ENCODE data around the gene RALGPS1.

RALGPS1 gene

DNA sequence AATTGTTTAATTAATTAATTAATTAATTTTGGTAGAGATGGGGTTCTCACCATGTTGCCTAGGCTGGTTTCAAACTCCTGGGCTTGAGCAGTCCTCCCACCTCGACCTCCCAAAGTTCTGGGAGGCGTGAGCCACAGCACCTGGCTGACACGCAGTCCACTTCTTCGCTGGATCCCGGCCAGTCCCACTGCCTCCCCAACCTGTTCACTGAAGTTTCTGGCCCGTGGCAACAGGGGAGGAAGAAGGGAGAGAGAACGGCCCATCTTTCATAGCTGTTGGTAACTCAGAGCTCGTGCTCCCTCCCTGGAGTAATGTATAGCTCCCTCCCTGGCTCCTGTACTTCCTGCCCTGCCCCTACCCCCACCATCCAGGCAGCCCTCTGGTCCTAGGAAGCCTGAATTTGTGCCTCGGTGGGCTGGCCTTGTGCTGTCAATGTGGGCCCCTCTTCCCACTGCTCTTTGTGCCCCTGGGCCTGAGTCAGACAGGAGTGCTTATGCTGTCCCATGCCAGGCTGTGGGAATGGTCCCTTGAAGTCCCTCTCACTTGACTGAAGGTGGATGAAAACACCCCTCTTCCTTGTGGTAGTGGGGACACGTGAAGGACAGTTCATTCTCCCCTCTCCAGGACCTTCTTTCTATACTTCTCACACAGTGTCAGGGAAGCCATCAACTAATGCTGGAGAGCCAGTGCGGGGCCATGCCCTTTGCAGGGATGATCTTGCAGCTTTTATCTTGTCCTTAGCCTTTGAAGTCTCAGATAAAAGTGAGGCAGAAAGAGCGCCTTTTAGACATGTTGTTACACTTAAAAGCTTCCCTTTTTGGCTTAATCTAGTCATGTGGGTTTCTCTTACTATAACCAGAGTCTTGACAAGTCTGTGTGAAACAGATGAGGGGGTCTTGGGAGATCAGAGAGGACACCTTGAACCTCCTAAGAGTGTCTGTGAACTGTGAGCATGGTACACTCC, 169.8 kb downstream of the RALGPS1 start:
- DNase-seq, result no peak

DNA sequence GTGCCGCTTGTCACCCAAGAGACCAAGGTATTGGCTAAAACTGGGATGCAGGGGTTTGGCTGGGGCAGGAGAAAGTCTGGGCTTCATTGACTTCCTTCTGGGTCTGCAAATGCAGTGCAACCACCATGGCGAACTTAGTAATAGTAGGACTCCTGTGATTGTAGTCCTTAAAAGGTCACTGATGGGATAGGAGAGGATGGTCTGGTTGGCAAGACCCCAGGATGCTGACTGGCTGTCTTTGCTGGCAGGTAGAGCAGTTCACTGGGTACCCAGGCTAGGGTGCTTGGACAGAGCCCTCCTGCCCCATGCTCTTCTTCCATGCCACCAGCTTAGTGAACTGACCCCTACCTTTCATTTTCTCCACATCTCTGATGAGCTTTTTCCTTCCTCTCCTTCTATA, 170.6 kb downstream of the RALGPS1 start:
- no peak for DNase-seq

- no peak for DNase-seq
Measured at GRCh38 chr9:127086771-127087170, 172.2 kb downstream of the RALGPS1 start.

DNA sequence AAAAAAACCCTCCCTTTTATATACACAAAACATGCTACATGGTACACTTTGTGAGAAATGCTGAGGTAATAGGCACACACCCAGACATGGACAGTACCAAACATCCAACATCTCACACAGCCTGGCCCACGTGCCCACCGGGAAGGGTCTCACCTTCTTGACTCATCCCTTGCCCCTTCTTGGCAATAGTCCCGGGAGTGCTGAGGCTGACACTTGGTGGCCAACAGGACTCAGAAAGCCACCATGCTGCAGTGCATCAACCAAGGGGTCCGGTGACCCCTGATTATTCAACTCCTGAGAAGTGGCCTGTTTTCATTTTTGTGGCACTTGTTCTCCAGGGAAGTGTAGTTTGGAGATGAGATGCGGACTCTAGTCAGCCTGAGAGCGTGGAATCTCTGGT, 172.8 kb downstream of the RALGPS1 start:
- DNase-seq, result no peak

DNA sequence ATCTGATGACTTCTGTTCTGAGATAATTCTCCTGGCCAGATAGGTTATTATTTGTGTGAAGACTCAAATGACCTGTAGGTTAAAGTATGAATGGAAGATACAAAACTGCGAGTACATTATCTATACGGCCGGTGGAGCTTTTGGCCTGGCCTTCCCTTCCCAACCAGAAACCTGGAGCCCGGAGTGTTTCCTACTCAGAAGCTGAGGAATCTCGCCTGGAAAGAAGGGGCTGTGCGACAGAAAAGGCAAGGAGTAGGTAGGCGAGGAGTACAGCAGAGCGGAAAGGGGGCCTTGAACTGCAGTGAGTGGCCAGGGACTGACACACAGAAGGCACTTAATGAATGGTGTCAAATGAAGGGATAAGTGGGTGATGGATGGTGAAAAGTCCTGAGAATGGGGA, 173.3 kb downstream of the RALGPS1 start:
- no peak for DNase-seq

DNA sequence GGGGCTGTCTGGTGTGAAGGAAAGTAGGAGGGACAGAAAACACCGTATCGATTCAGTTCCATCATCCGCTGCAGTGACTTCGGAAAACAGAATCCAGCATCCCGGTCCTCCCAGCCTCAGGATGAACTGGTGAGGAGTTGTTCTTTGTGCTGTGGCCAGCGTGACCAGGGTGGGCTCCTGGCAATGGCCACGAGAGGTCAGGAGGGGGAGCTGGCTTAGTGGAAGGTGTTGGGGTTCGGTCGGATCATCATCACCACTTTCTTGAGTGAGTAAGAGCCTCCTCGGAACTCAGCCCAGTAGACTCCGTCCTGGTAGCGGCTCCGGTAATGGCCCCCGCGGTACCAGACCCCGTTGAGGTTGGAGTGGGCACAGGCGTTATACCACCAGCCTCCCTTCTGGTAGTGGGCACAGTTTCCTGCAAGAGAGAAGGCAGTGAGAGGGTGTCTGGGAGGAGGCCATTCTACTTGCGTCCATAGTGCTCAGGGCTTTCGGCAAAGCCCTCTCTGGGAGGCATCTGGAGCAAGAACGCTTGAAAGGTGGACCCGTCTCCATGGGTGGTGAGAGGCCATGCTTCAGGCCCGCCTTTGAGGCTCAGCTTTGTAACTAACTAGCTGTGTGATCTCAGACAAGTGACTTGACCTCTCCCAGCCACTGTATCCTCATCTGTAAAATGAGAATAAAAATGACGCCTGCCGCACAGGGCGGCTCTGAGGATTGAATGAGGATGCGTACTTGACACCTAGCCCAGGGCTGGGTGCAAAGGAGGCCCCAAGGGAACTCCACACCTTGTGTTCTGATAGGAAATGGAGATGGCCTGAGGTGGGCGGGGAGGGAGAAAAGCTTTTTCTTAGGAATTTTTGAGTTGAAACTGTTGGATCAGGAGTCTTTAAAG, 174.4 kb downstream of the RALGPS1 start:
- DNase-seq, result no peak

DNA sequence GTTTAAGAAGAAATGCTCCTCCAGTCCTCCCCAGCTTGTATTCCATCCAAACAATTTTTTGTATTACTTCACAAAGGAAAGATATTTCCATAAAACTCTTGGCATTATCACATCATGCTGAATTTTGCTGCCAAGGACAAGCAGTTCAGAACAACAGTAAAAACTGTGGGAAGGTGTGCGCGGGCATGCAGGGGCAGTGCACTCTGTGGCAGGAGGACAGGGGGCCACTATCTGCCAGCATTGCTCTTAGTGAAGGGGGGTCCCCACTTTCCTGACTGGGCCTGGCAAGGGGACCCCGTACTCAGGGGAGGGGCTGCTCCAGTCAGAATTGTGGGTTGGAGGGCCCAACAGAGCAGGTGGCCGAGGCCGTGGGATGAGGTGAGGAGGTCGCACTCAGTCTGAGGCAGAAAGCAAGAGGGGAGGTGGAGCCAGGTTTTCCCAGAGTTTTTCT, 175.1 kb downstream of the RALGPS1 start:
- DNase-seq, result no peak

DNA sequence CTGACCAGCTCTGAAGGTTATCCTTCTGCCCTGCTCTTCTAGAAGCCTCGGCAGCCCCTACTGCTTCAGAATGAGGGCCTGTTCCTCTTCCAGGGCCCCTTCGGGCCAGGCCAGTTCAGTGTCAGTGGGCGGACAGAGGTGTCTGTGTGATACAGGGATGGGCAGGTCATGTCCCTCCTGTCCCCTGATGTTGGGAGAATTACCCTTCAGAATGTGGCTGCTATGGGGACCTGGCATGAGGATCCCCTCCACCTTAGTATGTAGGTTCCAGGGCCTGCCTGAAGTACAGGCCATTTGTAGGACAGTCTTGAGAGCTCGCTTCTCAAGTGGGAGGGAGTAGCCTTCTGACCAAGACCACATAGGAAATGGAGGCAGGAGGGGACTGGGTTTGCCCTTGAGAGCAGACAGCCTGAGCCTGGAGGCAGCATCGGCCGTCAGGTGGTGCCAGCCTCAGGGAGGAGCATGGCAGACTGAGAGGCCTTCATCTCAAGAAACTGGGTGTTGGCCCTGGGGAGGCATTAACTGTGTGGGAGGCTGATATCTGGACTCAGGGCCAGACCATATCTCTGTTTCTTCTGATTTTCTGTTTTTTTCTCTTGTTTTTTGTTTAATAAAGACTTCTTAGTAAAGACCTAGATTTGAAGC, 175.9 kb downstream of the RALGPS1 start:
- DNase-seq, result no peak

- no peak for DNase-seq
Measured at GRCh38 chr9:127091526-127091925, 176.9 kb downstream of the RALGPS1 start.

DNA sequence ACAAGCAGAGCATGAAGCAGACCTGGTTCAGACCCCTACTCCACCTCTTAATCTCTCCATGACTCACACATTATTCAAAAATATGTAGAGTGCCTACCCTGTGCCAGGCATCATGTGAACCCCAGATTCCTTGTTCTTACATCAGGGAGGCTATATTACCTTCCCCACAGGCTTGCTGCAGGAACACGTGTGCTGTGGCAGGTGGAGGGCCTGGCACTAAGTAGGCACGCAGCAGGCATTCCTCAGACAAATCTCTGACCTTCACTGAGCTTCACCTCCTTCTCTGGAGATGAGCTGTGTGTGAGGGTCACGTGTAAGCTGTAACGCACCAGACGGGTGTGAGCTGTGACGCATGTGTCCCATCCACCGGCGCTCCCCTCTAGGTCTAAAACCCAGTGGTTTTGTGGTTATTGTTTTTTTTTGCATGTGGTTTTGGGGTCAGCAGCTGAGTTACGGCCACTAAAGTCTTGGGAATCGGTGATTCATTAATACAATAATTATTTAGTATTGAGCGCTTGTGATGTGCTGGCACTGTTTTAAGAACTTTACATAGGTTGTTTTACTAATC, 177.5 kb downstream of the RALGPS1 start:
- no peak for DNase-seq

DNA sequence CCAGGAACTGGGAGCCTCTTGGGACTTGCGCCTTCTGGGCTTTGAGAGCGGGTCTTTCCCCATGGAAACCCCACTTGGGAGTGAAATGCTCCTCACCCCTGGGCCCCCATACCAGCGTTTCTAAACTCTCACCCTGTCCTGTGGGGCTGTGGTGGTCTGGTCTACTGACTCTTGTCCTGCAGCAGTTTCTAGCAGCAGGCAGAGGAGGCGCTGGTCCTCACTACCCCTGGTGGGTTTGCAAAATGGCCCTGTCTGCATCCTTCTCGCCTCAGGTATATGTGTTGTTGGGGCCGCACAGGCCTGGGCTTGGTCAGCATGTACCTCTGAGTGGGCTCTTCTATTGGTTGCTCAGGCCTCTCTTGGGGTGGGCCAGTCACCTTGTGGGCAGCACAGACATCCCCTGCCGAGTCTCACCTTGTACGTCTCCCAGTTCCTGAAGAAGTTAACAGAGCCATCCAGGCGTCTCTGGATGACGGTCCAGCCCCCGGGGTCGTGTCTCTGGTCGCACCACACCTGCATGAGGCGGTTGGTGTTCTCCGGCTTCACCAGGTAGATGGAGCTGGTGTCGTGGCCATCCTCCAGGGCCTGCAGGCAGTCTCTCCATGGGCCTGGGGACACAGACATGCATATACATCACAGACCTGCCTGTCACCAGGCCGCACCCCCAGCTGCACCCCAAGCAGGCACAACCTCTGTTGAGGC, 178.9 kb downstream of the RALGPS1 start:
- DNase-seq, result no peak

GRCh38 chr9:127095411-127095810, 180.8 kb downstream of the RALGPS1 start:
- no peak for DNase-seq

- DNase-seq, result no peak
Measured at GRCh38 chr9:127096208-127096607, 181.6 kb downstream of the RALGPS1 start.

GRCh38 chr9:127097683-127098082, 183.1 kb downstream of the RALGPS1 start:
- DNase-seq, result no peak

DNA sequence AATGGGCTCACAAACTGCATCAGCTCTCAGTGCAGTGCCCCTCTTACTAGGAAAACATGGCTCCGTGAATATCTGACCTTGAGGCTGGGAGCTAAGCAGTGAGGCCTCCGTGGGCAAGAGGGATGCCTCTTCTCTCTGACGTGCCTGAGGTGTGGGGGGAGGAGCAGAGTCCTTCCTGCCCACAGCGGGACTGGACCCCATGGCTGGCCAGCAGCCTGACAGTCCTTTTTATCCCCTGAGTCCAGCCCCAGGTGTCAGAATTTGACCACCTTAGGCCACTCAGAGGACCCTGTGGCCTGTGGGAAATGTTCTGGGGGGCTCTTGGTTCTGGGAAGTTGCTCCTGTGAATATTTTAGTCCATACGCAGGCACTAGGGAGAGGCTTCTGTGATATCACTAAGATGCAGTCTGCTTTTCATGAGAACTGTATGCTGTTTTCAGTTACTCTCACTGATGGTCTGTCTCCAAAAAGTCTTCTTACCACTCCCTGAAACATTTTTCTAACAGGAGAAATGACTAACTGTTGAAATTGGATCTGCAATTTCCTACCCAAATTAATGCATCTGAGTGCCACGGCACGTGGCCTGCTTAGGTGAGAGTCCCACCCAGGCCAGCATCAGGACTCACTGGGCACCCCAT, 184.5 kb downstream of the RALGPS1 start:
- no peak for DNase-seq

- no peak for DNase-seq
Measured at GRCh38 chr9:127099664-127100063, 185.1 kb downstream of the RALGPS1 start.

DNA sequence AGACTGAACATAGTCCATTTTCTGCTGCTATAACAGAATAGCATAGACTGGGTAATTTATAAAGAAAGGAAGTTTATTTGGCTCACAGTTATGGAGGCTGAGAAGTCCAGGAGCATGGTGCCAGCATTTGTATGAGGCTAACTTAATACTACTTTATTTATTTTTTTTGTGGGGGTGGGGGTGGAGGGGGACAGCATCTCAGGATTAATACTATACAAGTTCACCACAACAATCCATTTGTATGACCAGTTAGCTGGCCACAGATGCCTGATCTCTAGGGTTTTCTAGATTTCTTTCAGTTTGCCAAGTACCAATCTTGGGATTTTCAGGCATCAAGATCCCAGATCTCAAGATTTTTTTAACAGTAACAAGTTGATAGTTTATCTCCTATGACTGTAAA, 187.6 kb downstream of the RALGPS1 start:
- DNase-seq, result no peak

- no peak for DNase-seq
Measured at GRCh38 chr9:127102788-127103187, 188.2 kb downstream of the RALGPS1 start.

DNA sequence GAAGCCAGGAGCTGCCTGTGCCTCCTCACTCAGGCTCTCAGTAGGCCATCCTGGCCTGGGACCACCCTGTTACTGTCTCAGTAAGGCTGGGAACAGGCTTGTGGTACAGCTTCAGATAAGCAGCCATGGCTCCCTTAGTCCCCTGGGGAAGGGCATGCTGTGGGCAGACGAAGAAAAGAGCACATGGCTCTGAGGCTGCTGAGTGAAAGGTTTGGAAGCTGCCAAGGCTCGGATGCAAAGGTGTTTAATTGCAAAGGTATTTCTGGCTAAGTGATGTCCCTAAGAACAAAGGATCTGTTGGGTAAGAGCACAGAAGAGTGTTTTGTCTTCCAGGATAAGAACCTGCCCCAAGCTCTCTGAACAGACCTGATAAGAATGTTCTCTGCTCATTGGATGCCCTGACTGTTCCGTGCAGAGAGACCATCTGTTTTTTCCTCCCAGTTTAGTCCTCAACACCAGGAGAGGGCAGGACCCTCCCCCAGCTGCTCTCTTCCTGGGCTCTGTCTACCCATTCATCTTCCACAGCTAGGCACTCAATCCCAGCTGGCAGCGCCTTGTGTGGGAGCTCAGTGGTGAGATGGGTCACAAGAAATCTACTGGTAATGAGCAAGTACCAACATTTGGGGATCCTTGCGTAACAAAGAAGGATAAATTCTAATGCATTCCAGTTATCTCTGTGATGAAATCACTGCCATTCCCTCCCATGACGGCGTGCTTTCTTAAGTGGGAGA, 190.2 kb downstream of the RALGPS1 start:
- DNase-seq, result no peak

GRCh38 chr9:127105805-127106465, 191.4 kb downstream of the RALGPS1 start:
- DNase-seq, result no peak

Measured in CD4-positive, alpha-beta T cell treated with Interleukin-6 for 4 hours (primary cell).